Loucy (cell line): ENCODE measurements around the gene DNAH8.

Experiments
- H2AFZ ChIP-seq: fragments of 200-600 bp; sonication (generic); 2 replicates; pipeline ENCODE4 v1.6.0; 2016; ENCODE audit warnings: antibody characterized with exemption, mild to moderate bottlenecking, low read length, moderate library complexity
- H3F3A ChIP-seq: fragments of 200-600 bp; 2 replicates; pipeline ENCODE4 v1.6.0; 2016; ENCODE audit warnings: antibody characterized with exemption, low read depth, mild to moderate bottlenecking
- H3K27me3 ChIP-seq: fragments of 200-600 bp; sonication (generic); 2 replicates; pipeline ENCODE4 v1.6.1; 2014; ENCODE audit warnings: low read length, mild to moderate bottlenecking; ENCODE audit not compliant: insufficient read depth, poor library complexity, severe bottlenecking
- H3K36me3 ChIP-seq: fragments of 200-600 bp; sonication (generic); 2 replicates; pipeline ENCODE4 v1.6.1; 2016; ENCODE audit warnings: low read length; ENCODE audit not compliant: insufficient read depth
- H3K4me1 ChIP-seq: fragments of 200-600 bp; sonication (generic); 2 replicates; pipeline ENCODE4 v1.5.1; 2014; ENCODE audit warnings: low read length, mild to moderate bottlenecking; ENCODE audit not compliant: insufficient read depth, poor library complexity, severe bottlenecking
- H3K4me2 ChIP-seq: fragments of 200-600 bp; sonication (generic); 2 replicates; pipeline ENCODE4 v1.6.0; 2014; ENCODE audit warnings: antibody characterized with exemption, low read length, low read depth, mild to moderate bottlenecking; ENCODE audit not compliant: poor library complexity, severe bottlenecking
- H3K4me3 ChIP-seq: fragments of 200-600 bp; sonication (generic); 2 replicates; pipeline ENCODE4 v1.5.1; 2014; ENCODE audit warnings: low read length, mild to moderate bottlenecking, mixed read lengths; ENCODE audit not compliant: poor library complexity, severe bottlenecking
- H3K79me2 ChIP-seq: fragments of 200-600 bp; sonication (generic); 2 replicates; pipeline ENCODE4 v1.6.1; 2014; ENCODE audit warnings: low read length; ENCODE audit not compliant: insufficient read depth
- H3K9ac ChIP-seq: fragments of 200-600 bp; sonication (generic); 2 replicates; pipeline ENCODE4 v1.6.0; 2014; ENCODE audit warnings: mild to moderate bottlenecking, low read depth, low read length, moderate library complexity; ENCODE audit not compliant: poor library complexity, severe bottlenecking
- H3K9me2 ChIP-seq: fragments of 200-600 bp; sonication (generic); replicated peaks from 2 replicates; pipeline ENCODE4 v1.6.1; 2016; ENCODE audit warnings: low read depth, low read length, mixed read lengths
- H3K9me3 ChIP-seq: fragments of 200-600 bp; sonication (generic); 2 replicates; pipeline ENCODE4 v1.6.1; 2014; ENCODE audit warnings: mild to moderate bottlenecking, antibody characterized with exemption, low read length, low read depth; ENCODE audit not compliant: insufficient read depth
- H4K20me1 ChIP-seq: fragments of 200-600 bp; sonication (generic); 2 replicates; pipeline ENCODE4 v1.6.0; 2014; ENCODE audit warnings: antibody characterized with exemption, low read length, mild to moderate bottlenecking; ENCODE audit not compliant: insufficient read depth, poor library complexity, severe bottlenecking
- EZH2phosphoT487 ChIP-seq: fragments of 200-600 bp; IDR thresholded peaks from 2 replicates; pipeline ENCODE4 v1.6.1; 2018; ENCODE audit warnings: antibody characterized with exemption, mild to moderate bottlenecking, moderate library complexity, borderline replicate concordance
- TF ChIP-seq, protein P1 (sequence below): fragments of 200-600 bp; sonication (generic); conservative IDR thresholded peaks from 2 replicates; pipeline ENCODE4 v1.5.1; 2014; ENCODE audit warnings: mild to moderate bottlenecking, antibody characterized with exemption, low read length

The DNAH8 gene

DNA sequence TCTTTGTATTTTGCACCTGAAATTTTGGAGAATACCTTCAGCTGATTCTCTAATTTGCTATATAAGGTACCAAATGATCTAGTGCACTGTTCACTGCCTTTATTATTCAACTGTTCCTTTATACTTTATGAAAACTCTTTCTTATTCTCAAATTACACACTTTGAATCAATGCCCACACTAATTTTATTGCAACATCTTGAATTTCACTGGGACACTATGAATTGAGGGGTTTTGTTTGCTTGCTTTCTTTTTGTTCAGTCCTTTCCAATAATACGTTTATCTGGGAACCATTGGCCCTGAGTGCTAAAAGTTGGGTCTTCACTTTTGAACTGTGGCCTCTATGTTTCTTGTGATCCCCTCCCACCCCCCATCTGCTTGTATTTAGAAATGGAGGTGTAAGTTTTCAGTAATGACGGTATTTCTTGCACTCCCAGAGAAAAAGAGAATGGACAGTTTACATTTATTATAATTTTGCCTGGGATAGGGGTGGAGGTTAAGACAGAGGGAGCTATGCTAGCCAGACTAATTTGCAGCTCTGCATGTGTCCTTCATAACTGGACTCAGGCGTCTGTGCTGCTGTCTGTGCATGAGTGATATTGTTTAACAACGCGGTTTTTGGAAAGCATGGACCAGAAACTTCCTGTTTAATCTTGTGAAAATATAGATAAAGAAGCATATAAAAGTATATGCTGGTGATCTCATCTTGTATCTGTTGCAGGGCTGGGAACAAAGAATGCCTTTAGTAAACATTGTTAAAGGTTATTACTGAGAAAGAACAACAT is 98.1 kb downstream of the DNAH8 start:
- Histone ChIP-seq H2AFZ (0 out of 2 replicates have a peak overlapping the region, but pooled peaks have one; percentile 50), H3K4me3 (no peak overlapping the region), H3K79me2 (no peaks in the 10 kb centered on the region), H3K9ac (peak overlapping the region; percentile 14), H3K4me2 (peak overlapping the region; percentile 50), H3F3A (no peaks in the 10 kb centered on the region), H3K9me2 (no peaks in the 10 kb centered on the region), H3K27me3 (no peaks in the 10 kb centered on the region), H3K4me1 (peaks cover 19% of the 10 kb centered on the region), H4K20me1 (no peaks in the 10 kb centered on the region), H3K9me3 (no peaks in the 10 kb centered on the region), H3K36me3 (no peaks in the 10 kb centered on the region)
- no peak for TF ChIP-seq EZH2phosphoT487
- TF ChIP-seq, protein P1, sequence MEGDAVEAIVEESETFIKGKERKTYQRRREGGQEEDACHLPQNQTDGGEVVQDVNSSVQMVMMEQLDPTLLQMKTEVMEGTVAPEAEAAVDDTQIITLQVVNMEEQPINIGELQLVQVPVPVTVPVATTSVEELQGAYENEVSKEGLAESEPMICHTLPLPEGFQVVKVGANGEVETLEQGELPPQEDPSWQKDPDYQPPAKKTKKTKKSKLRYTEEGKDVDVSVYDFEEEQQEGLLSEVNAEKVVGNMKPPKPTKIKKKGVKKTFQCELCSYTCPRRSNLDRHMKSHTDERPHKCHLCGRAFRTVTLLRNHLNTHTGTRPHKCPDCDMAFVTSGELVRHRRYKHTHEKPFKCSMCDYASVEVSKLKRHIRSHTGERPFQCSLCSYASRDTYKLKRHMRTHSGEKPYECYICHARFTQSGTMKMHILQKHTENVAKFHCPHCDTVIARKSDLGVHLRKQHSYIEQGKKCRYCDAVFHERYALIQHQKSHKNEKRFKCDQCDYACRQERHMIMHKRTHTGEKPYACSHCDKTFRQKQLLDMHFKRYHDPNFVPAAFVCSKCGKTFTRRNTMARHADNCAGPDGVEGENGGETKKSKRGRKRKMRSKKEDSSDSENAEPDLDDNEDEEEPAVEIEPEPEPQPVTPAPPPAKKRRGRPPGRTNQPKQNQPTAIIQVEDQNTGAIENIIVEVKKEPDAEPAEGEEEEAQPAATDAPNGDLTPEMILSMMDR, result no peak

DNA sequence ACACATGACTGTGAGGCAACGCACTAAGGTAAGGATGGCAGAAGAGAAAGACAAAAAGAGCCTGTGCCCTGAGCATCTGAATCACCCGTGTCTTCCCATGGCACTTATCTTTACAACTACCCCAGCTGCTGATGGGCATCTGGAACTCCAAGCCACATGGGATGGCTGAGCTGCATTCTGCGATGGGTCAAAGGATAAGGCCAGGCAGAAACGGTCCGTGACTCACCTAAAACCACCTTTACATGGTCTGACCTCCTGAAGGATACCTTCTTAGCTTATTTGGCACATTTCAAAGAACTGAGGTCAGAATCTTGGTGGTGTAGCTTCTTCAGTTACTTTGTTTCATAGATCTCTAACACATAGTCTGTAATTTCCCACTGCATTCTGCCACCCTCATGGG is 99.7 kb downstream of the DNAH8 start:
- Histone ChIP-seq H3K4me1 (peaks cover 19% of the 10 kb centered on the region), H3K27me3 (no peaks in the 10 kb centered on the region), H3K36me3 (no peaks in the 10 kb centered on the region), H3K4me3 (no peak overlapping the region), H3K79me2 (no peaks in the 10 kb centered on the region), H3K9me2 (no peaks in the 10 kb centered on the region), H3F3A (no peaks in the 10 kb centered on the region), H3K9ac (no peak overlapping the region), H2AFZ (no peak overlapping the region), H3K4me2 (no peak overlapping the region), H4K20me1 (no peaks in the 10 kb centered on the region), H3K9me3 (no peaks in the 10 kb centered on the region)
- TF ChIP-seq EZH2phosphoT487, result no peak

DNA sequence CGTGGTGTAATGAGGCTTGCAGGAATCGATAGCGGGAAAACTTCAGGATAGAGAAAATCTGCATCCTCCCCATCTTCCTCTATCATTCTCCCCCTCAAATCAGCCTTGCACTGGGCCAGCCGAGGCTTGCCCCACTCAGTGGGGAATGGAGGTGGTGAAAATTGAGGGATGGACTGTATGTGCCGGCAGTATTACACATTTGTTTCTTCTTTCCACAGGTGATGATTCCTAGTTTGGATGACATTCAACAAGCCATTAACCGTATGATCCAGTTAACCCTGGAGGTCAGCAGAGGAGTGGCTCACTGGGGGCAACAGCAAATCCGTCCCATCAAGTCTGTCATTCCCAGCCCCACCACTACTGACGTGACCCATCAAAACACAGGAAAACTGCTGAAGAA is 100.1 kb downstream of the DNAH8 start:
- H3K36me3 ChIP-seq, result no peaks in the 10 kb centered on the region
- no peak overlapping the region for H2AFZ ChIP-seq
- H3K9me3 ChIP-seq, result no peaks in the 10 kb centered on the region
- H3K4me2 ChIP-seq, result no peak overlapping the region
- no peaks in the 10 kb centered on the region for H3K79me2 ChIP-seq
- H4K20me1 ChIP-seq, result no peaks in the 10 kb centered on the region
- H3K4me3 ChIP-seq, result no peak overlapping the region
- H3F3A ChIP-seq, result no peaks in the 10 kb centered on the region
- TF ChIP-seq EZH2phosphoT487, result no peak
- TF ChIP-seq, protein P1, result no peak
- no peaks in the 10 kb centered on the region for H3K9me2 ChIP-seq
- H3K4me1 ChIP-seq, result peaks cover 19% of the 10 kb centered on the region
- no peaks in the 10 kb centered on the region for H3K27me3 ChIP-seq
- no peak overlapping the region for H3K9ac ChIP-seq

DNA sequence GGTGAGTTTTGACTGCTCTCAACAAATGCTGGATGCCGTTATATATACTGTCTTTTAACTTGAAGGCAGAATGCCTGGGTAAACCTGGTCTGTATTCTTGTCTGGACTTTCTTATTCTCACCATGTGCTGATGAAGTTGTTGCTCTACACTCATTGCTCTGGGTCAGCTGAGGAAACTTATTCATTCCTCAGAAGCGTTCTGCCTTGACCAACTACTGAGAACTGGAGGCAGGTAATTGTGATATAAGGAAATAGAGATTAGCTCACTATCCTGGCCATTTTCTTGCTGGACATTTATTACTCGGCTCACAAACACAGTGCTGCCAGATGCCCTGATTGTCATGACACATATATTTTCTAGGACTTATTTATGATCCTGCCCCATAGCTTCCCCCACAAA is 103.6 kb downstream of the DNAH8 start:
- no peaks in the 10 kb centered on the region for H3K9me2 ChIP-seq
- no peak overlapping the region for H3K9ac ChIP-seq
- H2AFZ ChIP-seq, result no peak overlapping the region
- no peaks in the 10 kb centered on the region for H3K27me3 ChIP-seq
- H3K36me3 ChIP-seq, result no peaks in the 10 kb centered on the region
- H3K4me3 ChIP-seq, result no peak overlapping the region
- H3K9me3 ChIP-seq, result no peaks in the 10 kb centered on the region
- no peaks in the 10 kb centered on the region for H4K20me1 ChIP-seq
- no peaks in the 10 kb centered on the region for H3K79me2 ChIP-seq
- H3F3A ChIP-seq, result no peaks in the 10 kb centered on the region
- TF ChIP-seq EZH2phosphoT487, result no peak
- TF ChIP-seq, protein P1, result no peak
- peaks cover 5% of the 10 kb centered on the region for H3K4me1 ChIP-seq
- H3K4me2 ChIP-seq, result no peak overlapping the region
